ENCODE data around the gene MTUS2. TPM values are rescaled to one million over a fixed set of nuclear protein-coding genes. Genes with fewer than 3 reads are reported as not detected.

MTUS2 gene
- polyA plus RNA-seq, 1 donor from 2014 or later: 4.4 TPM

DNA sequence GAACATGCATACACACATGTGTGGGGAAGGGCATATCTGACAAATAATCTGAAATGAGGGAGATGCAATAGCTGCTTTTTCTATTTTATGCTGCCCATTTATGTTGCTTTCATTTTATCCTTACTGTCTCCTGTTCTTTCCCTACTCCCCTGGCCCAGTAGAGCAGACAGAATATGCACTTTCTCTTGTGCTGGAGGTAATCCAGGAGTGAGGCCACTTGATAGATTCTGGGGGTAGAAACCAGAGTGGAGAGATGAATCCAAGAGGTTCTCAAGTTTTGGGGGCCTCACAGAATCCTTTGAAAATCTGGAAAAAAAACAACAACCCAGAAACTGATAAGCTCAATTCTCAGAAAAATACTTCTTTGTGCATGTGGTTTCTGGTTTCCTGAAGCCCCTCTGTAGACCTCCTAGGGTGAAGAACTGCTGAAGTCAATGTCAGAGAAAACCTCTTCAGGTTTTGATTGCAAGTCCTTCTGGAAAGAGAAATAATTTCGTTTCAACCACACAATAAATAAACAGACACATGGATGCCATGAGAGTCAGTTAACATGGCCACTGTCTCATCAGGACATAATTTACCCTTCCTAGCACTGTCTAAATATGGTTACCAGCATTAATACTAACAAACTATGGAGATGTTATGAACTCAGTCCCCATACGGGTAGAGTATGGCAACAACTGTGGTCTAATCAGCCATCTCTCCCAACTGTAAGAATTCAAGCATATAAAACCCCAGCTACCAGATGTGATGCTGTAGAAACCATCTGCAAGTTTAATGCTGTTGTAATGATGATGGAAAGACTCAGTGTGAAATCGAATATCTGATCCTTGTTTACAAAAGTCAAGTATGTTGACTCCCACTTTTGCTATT lies 419.8 kb downstream of the MTUS2 start:
- Histone ChIP-seq H3K27me3 (ENCODE audit: insufficient read depth, low read depth, low read length) (no peaks in the 10 kb centered on the region), H3K27ac (ENCODE audit: low read length) (no peak overlapping the region), H3K9me3 (ENCODE audit: low read length) (no peaks in the 10 kb centered on the region), H3K36me3 (ENCODE audit: insufficient read depth, low read length) (no peaks in the 10 kb centered on the region), H3K79me2 (replicated peaks; ENCODE audit: insufficient read depth, low read length) (no peaks in the 10 kb centered on the region), H3K9me2 (ENCODE audit: insufficient read depth, low read length) (no peaks in the 10 kb centered on the region), H4K20me1 (ENCODE audit: insufficient read depth) (no peaks in the 10 kb centered on the region), H3K4me2 (ENCODE audit: low read length) (no peak overlapping the region), H2AFZ (ENCODE audit: low read depth, low read length) (no peak overlapping the region), H3K4me3 (ENCODE audit: low read length) (no peak overlapping the region), H3K9ac (ENCODE audit: low read length) (no peak overlapping the region), H3F3A (ENCODE audit: insufficient read depth, low read length, poor library complexity, severe bottlenecking) (no peaks in the 10 kb centered on the region)
- TF ChIP-seq, protein P1, sequence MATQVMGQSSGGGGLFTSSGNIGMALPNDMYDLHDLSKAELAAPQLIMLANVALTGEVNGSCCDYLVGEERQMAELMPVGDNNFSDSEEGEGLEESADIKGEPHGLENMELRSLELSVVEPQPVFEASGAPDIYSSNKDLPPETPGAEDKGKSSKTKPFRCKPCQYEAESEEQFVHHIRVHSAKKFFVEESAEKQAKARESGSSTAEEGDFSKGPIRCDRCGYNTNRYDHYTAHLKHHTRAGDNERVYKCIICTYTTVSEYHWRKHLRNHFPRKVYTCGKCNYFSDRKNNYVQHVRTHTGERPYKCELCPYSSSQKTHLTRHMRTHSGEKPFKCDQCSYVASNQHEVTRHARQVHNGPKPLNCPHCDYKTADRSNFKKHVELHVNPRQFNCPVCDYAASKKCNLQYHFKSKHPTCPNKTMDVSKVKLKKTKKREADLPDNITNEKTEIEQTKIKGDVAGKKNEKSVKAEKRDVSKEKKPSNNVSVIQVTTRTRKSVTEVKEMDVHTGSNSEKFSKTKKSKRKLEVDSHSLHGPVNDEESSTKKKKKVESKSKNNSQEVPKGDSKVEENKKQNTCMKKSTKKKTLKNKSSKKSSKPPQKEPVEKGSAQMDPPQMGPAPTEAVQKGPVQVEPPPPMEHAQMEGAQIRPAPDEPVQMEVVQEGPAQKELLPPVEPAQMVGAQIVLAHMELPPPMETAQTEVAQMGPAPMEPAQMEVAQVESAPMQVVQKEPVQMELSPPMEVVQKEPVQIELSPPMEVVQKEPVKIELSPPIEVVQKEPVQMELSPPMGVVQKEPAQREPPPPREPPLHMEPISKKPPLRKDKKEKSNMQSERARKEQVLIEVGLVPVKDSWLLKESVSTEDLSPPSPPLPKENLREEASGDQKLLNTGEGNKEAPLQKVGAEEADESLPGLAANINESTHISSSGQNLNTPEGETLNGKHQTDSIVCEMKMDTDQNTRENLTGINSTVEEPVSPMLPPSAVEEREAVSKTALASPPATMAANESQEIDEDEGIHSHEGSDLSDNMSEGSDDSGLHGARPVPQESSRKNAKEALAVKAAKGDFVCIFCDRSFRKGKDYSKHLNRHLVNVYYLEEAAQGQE (IDR thresholded peaks at IDR 0.05; ENCODE audit: borderline replicate concordance): no peak
- TF ChIP-seq, protein P2, sequence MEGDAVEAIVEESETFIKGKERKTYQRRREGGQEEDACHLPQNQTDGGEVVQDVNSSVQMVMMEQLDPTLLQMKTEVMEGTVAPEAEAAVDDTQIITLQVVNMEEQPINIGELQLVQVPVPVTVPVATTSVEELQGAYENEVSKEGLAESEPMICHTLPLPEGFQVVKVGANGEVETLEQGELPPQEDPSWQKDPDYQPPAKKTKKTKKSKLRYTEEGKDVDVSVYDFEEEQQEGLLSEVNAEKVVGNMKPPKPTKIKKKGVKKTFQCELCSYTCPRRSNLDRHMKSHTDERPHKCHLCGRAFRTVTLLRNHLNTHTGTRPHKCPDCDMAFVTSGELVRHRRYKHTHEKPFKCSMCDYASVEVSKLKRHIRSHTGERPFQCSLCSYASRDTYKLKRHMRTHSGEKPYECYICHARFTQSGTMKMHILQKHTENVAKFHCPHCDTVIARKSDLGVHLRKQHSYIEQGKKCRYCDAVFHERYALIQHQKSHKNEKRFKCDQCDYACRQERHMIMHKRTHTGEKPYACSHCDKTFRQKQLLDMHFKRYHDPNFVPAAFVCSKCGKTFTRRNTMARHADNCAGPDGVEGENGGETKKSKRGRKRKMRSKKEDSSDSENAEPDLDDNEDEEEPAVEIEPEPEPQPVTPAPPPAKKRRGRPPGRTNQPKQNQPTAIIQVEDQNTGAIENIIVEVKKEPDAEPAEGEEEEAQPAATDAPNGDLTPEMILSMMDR (IDR thresholded peaks at IDR 0.05; ENCODE audit: poor library complexity, severe bottlenecking): no peak
- TF ChIP-seq MXI1 (conservative IDR thresholded peaks at IDR 0.05; ENCODE audit: poor library complexity, severe bottlenecking) (no peak), SMC3 (conservative IDR thresholded peaks at IDR 0.05; ENCODE audit: poor library complexity) (no peak), EZH2 (IDR thresholded peaks at IDR 0.05; ENCODE audit: borderline replicate concordance, insufficient read depth, low read length, poor library complexity, severe bottlenecking) (no peak), POLR2AphosphoS5 (IDR thresholded peaks at IDR 0.05) (no peak), RAD21 (conservative IDR thresholded peaks at IDR 0.05) (no peak), EP300 (conservative IDR thresholded peaks at IDR 0.05; ENCODE audit: poor library complexity, severe bottlenecking) (no peak), TAF1 (IDR thresholded peaks at IDR 0.05; ENCODE audit: low read depth) (no peak)

DNA sequence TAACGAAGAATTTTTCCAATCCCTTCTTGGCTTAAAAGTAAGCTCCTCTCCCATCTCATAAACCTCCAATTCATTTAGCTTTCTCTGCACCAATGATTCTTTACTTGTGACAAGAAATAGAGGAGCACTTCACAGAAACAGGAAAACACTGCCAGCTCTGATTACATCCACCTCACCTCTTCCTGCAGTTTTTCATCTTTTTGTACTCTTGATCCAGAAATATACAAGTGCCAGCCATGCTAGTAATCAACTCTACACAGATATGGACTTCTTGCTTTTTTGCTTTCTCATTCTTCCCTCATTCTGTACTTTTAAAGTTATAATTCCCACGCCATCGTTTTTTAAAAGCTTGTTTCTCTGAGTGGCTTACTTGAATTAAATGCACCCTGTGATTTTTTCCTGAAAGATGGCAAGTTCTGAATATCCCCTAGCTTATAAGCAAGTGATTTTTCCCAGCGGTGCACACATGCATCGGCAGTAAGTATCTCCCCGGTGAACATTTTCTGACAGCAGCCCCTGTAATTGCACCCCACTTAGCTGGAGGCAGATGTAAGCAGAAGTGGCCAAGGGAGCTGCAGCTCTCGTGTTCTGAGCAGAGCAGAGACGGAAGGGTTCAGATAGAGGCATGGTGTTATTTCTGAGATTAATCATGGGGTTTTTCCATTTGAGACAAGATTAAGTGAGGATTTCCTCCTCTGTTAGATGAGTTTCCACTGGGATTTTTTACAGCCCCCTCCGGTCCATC lies 434.7 kb downstream of the MTUS2 start:
- no peak overlapping the region for H3K9ac ChIP-seq (ENCODE audit: low read length)
- no peaks in the 10 kb centered on the region for H3K9me2 ChIP-seq (ENCODE audit: insufficient read depth, low read length)
- no peaks in the 10 kb centered on the region for H4K20me1 ChIP-seq (ENCODE audit: insufficient read depth)
- H3K4me3 ChIP-seq (ENCODE audit: low read length): peak overlapping the region; percentile 46
- peak; percentile 72 for TF ChIP-seq EP300 (conservative IDR thresholded peaks at IDR 0.05; ENCODE audit: poor library complexity, severe bottlenecking)
- peak; percentile 51 for TF ChIP-seq MXI1 (conservative IDR thresholded peaks at IDR 0.05; ENCODE audit: poor library complexity, severe bottlenecking)
- no peak for TF ChIP-seq TAF1 (IDR thresholded peaks at IDR 0.05; ENCODE audit: low read depth)
- TF ChIP-seq EZH2 (IDR thresholded peaks at IDR 0.05; ENCODE audit: borderline replicate concordance, insufficient read depth, low read length, poor library complexity, severe bottlenecking): no peak
- peak; percentile 75 for TF ChIP-seq POLR2AphosphoS5 (IDR thresholded peaks at IDR 0.05)
- TF ChIP-seq, protein P2 (IDR thresholded peaks at IDR 0.05; ENCODE audit: poor library complexity, severe bottlenecking): peak; percentile 23
- peak; percentile 32 for TF ChIP-seq RAD21 (conservative IDR thresholded peaks at IDR 0.05)
- TF ChIP-seq, protein P1 (IDR thresholded peaks at IDR 0.05; ENCODE audit: borderline replicate concordance): peak; percentile 42
- TF ChIP-seq SMC3 (conservative IDR thresholded peaks at IDR 0.05; ENCODE audit: poor library complexity): peak; percentile 31
- H3K79me2 ChIP-seq (replicated peaks; ENCODE audit: insufficient read depth, low read length): no peaks in the 10 kb centered on the region
- H3K4me2 ChIP-seq (ENCODE audit: low read length): peak overlapping the region; percentile 68
- peak overlapping the region; percentile 52 for H3K27ac ChIP-seq (ENCODE audit: low read length)
- no peaks in the 10 kb centered on the region for H3K27me3 ChIP-seq (ENCODE audit: insufficient read depth, low read depth, low read length)
- no peak overlapping the region for H2AFZ ChIP-seq (ENCODE audit: low read depth, low read length)
- no peaks in the 10 kb centered on the region for H3K9me3 ChIP-seq (ENCODE audit: low read length)
- no peaks in the 10 kb centered on the region for H3K36me3 ChIP-seq (ENCODE audit: insufficient read depth, low read length)
- no peaks in the 10 kb centered on the region for H3F3A ChIP-seq (ENCODE audit: insufficient read depth, low read length, poor library complexity, severe bottlenecking)

Measured in neural cell (in vitro differentiated cells).